Posterior cingulate gyrus (tissue), 11 donors: Measurements from ENCODE around the gene SPIC.
"Not testable (repeated sequence)": the region's sequence is repeated elsewhere in the genome, so short reads cannot be mapped to it uniquely, and the experiment has no call there.

Experiments used
- DNase-seq, 10 donors: peaks; one replicate each; pipeline versions ENCODE4 v3.0.0 to v3.0.0-alpha.2; 2020 to 2021; ENCODE audit warnings: mixed read lengths in 3 of 10
- intact Hi-C: fragments of 100-400 bp; cut with DNase I; formaldehyde crosslinking; loops from one replicate; pipeline ENCODE4 v1.15.1; 2023

Gene SPIC

GRCh38 chr12:101474711-101475386 is at the start of gene SPIC:
Gene SPIC, plus strand, starts transcription at chr12:101475336. Its CDS starts 1,569 bp downstream, at chr12:101476905.
- DNase-seq = no peak
- intact Hi-C loops = no loop called here

- intact Hi-C loops = no loop called here
- no peak for DNase-seq
Observed at GRCh38 chr12:101430456-101430855, 44.7 kb upstream of the SPIC start.

GRCh38 chr12:101436136-101436535 is 39.0 kb upstream of the SPIC start:
- no peak for DNase-seq
- intact Hi-C loops = no loop called here

- DNase-seq = no peak
- intact Hi-C loops = no loop called here
Observed at GRCh38 chr12:101439236-101439635, 35.9 kb upstream of the SPIC start.

GRCh38 chr12:101441461-101442224 is 33.5 kb upstream of the SPIC start:
- DNase-seq = no peak
- intact Hi-C loops = no loop called here

- no peak for DNase-seq
- intact Hi-C loops = no loop called here
Observed at GRCh38 chr12:101455685-101456084, 19.5 kb upstream of the SPIC start.

GRCh38 chr12:101459642-101460346 is 15.3 kb upstream of the SPIC start:
- intact Hi-C loops = no loop called here

GRCh38 chr12:101468948-101469347 is 6.2 kb upstream of the SPIC start:
- DNase-seq = no peak
- intact Hi-C loops = no loop called here

More at GRCh38 chr12:101459642-101460346, 15.3 kb upstream of the SPIC start:
- no peak for DNase-seq

- intact Hi-C loops = no loop called here
- DNase-seq = no peak
Observed at GRCh38 chr12:101470939-101471338, 4.2 kb upstream of the SPIC start.

- DNase-seq = not testable (repeated sequence)
Observed at GRCh38 chr12:101471878-101472277, 3.3 kb upstream of the SPIC start.

GRCh38 chr12:101474248-101474647 is 888 bp upstream of the SPIC start:
- no peak for DNase-seq
- intact Hi-C loops = no loop called here

More at GRCh38 chr12:101471878-101472277, 3.3 kb upstream of the SPIC start:
- intact Hi-C loops = not testable (repeated sequence)

GRCh38 chr12:101475751-101476305 is 692 bp downstream of the SPIC start:
- intact Hi-C loops = no loop called here
- DNase-seq = no peak

GRCh38 chr12:101480849-101481248 is 5.7 kb downstream of the SPIC start:
- no peak for DNase-seq
- intact Hi-C loops = no loop called here

GRCh38 chr12:101485021-101485420 is 9.9 kb downstream of the SPIC start:
- intact Hi-C loops = no loop called here

GRCh38 chr12:101488469-101488868 is 13.3 kb downstream of the SPIC start:
- intact Hi-C loops = no loop called here
- DNase-seq = no peak

More at GRCh38 chr12:101485021-101485420, 9.9 kb downstream of the SPIC start:
- DNase-seq = no peak

- intact Hi-C loops = no loop called here
- no peak for DNase-seq
Observed at GRCh38 chr12:101490286-101490920, 15.3 kb downstream of the SPIC start.

- DNase-seq = no peak
- intact Hi-C loops = no loop called here
Observed at GRCh38 chr12:101491329-101491728, 16.2 kb downstream of the SPIC start.

GRCh38 chr12:101493556-101493955 is 18.4 kb downstream of the SPIC start:
- intact Hi-C loops = no loop called here
- DNase-seq = no peak

- DNase-seq = no peak
- intact Hi-C loops = no loop called here
Observed at GRCh38 chr12:101498252-101498651, 23.1 kb downstream of the SPIC start.

GRCh38 chr12:101501410-101501995 is 26.4 kb downstream of the SPIC start:
- intact Hi-C loops = no loop called here
- DNase-seq = no peak
